Caco-2 (cell line): Measurements from ENCODE around the gene AOC2. TPM values are rescaled to one million over a fixed set of nuclear protein-coding genes. Genes with fewer than 3 reads are reported as not detected.

Experiments
- BruUV-seq: library from RNA; stranded (reverse); fragments of 400-500 nt; replicated peaks from 2 replicates; lab custom pipeline; 2021; lab: Mats Ljungman, UMichigan
- CTCF ChIA-PET: fragments of 300-600 bp; sonication (Branson Sonifier 250); formaldehyde crosslinking; loops from one replicate; lab custom pipeline; 2022; ENCODE audit warnings: antibody characterized with exemption; lab: Charles Lee
- POLR2A ChIA-PET: fragments of 300-600 bp; sonication (Branson Sonifier 250); formaldehyde crosslinking; loops from one replicate; lab custom pipeline; 2022; ENCODE audit warnings: antibody characterized with exemption; lab: Charles Lee
- DNase-seq, 2 experiments: peaks; one replicate each; pipeline versions ENCODE4 v3.0.0 to v3.0.0-alpha.2; 2020 to 2022
- H3K27me3 ChIP-seq: replicated peaks from 2 replicates; pipeline ENCODE4 v1.6.0; 2011; ENCODE audit warnings: low read length; ENCODE audit not compliant: control insufficient read depth, insufficient read depth
- H3K36me3 ChIP-seq: 2 replicates; pipeline ENCODE4 v1.5.1; 2011; ENCODE audit warnings: low read length; ENCODE audit not compliant: control insufficient read depth, insufficient read depth
- H3K4me1 ChIP-seq: fragments of 250-450 bp; sonication (Bioruptor Pico); 2 replicates; pipeline ENCODE4 v1.5.1; 2020; ENCODE audit warnings: mild to moderate bottlenecking
- H3K4me3 ChIP-seq: 2 replicates; pipeline ENCODE4 v1.5.1; 2011; ENCODE audit warnings: low read depth, mild to moderate bottlenecking, control low read depth, low read length
- H3K9me3 ChIP-seq: fragments of 250-450 bp; sonication (Bioruptor Pico); 2 replicates; pipeline ENCODE4 v1.5.1; 2020; ENCODE audit warnings: mild to moderate bottlenecking, moderate library complexity
- H3K27ac Mint-ChIP-seq: one replicate; pipeline ENCODE4 v1.8.0; 2022; ENCODE audit warnings: mixed read lengths; ENCODE audit not compliant: unreplicated experiment
- H3K27me3 Mint-ChIP-seq: one replicate; pipeline ENCODE4 v1.8.0; 2022; ENCODE audit warnings: mixed read lengths; ENCODE audit not compliant: insufficient read depth, unreplicated experiment
- H3K36me3 Mint-ChIP-seq: one replicate; pipeline ENCODE4 v1.8.0; 2022; ENCODE audit warnings: mild to moderate bottlenecking, mixed read lengths; ENCODE audit not compliant: insufficient read depth, unreplicated experiment
- H3K4me1 Mint-ChIP-seq: one replicate; pipeline ENCODE4 v1.8.0; 2022; ENCODE audit warnings: low read depth, mixed read lengths; ENCODE audit not compliant: unreplicated experiment
- H3K4me3 Mint-ChIP-seq: one replicate; pipeline ENCODE4 v1.8.0; 2022; ENCODE audit warnings: mild to moderate bottlenecking, moderate library complexity, mixed read lengths; ENCODE audit not compliant: unreplicated experiment
- H3K9me3 Mint-ChIP-seq: one replicate; pipeline ENCODE4 v1.8.0; 2022; ENCODE audit warnings: mixed read lengths; ENCODE audit not compliant: unreplicated experiment
- intact Hi-C: fragments of 100-400 bp; cut with micrococcal nuclease; formaldehyde crosslinking; loops from one replicate; pipeline ENCODE4 v1.10.0; 2022; ENCODE audit not compliant: unreplicated experiment
- total RNA-seq: library from RNA; stranded (reverse); gene quantifications from 2 replicates; pipeline ENCODE4 v1.2.3, GENCODE V29; 2022
- TF ChIP-seq, protein P1 (sequence below), 2 experiments: fragments of 200-600 bp in 1 of 2; IDR thresholded peaks; 1 replicate in 1 of 2; 2 replicates in 1 of 2; pipeline versions ENCODE4 v1.5.1 to v1.8.0; 2011 to 2022; ENCODE audit warnings: antibody characterized with exemption in 1 of 2, control low read depth in 1 of 2, inconsistent platforms in 1 of 2, low read depth in 1 of 2, low read length in 1 of 2, mild to moderate bottlenecking in 1 of 2, moderate library complexity in 1 of 2; ENCODE audit not compliant: insufficient read depth in 1 of 2, severe bottlenecking in 1 of 2, unreplicated experiment in 1 of 2

The AOC2 gene
- total RNA-seq, 1 experiment from 2014 or later = 4.2 TPM

DNA sequence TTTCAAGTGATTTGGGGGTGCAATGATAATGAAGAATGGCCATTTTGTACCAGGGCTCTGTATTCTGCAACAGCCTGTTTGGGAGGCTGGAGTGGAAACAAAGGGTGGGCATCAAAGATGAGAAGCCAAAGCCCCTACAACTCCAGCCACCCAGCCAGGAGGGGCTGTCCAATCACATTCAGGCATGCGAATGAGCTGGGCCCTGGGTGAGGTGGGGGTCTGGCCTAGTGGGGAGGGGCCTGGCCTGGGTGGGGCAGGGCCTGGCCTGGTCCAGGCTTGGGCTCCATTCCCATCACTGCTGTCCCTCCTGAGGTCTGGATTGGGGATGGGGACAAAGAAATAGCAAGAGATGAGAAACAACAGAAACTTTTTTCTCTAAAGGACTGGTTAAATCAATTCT lies 13.0 kb downstream of the AOC2 start:
- CTCF ChIA-PET = interaction anchor here (1.2 kb wide), 1 partner anchor 72 kb away, joined by 4 read pairs; no protein-coding TSS in a partner anchor
- BruUV-seq = no TSS peak

DNA sequence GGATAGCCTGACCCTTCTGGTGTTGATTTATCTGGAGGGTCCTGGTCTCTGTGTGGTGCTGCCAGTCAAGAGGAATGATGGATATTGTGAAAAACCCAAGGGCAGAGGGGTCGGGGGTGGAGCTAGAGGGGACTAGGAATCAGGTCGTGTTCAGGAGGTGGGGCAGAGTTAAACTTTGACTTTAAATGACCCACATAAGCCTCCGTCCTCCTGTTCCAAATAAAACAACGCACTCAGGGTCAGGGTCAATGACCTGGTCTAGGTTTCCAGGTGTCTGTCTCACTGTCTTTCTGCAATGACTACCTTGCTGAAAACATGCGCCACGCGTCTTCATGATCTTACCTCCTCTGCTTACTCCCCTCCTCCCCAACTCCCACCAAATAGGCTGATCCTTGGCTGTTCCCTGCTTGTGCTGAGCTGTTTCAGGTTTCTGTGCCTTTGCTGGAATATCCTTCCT lies 21.3 kb downstream of the AOC2 start:
- Histone ChIP-seq H3K36me3 (no peaks in the 10 kb centered on the region), H3K27me3 (no peaks in the 10 kb centered on the region), H3K9me3 (peaks cover under 1% of the 10 kb centered on the region; the same call in 1 of the 2 replicates), H3K4me1 (peaks cover 7% of the 10 kb centered on the region), H3K4me3 (no peak overlapping the region)
- peaks cover 20% of the 10 kb centered on the region for H3K9me3 Mint-ChIP-seq
- H3K4me3 Mint-ChIP-seq = no peak overlapping the region
- H3K27me3 Mint-ChIP-seq = no peaks in the 10 kb centered on the region
- ChIA-PET CTCF (interaction anchor here (0.7 to 0.8 kb wide), 2 partner anchors 23 to 42 kb away, joined by 3 read pairs; partner anchors contain the start of gene BECN1), POLR2A (no interaction called here)
- TF ChIP-seq, protein P1, sequence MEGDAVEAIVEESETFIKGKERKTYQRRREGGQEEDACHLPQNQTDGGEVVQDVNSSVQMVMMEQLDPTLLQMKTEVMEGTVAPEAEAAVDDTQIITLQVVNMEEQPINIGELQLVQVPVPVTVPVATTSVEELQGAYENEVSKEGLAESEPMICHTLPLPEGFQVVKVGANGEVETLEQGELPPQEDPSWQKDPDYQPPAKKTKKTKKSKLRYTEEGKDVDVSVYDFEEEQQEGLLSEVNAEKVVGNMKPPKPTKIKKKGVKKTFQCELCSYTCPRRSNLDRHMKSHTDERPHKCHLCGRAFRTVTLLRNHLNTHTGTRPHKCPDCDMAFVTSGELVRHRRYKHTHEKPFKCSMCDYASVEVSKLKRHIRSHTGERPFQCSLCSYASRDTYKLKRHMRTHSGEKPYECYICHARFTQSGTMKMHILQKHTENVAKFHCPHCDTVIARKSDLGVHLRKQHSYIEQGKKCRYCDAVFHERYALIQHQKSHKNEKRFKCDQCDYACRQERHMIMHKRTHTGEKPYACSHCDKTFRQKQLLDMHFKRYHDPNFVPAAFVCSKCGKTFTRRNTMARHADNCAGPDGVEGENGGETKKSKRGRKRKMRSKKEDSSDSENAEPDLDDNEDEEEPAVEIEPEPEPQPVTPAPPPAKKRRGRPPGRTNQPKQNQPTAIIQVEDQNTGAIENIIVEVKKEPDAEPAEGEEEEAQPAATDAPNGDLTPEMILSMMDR (IDR thresholded peaks at IDR 0.05; ENCODE audit: insufficient read depth in 1 of 2, low read depth in 1 of 2, low read length in 1 of 2, severe bottlenecking in 1 of 2, unreplicated experiment in 1 of 2) = no peak
- no peak for DNase-seq
- intact Hi-C loops = no loop called here
- BruUV-seq = no TSS peak
- no peak overlapping the region for H3K27ac Mint-ChIP-seq
- H3K4me1 Mint-ChIP-seq = peaks cover 18% of the 10 kb centered on the region
- H3K36me3 Mint-ChIP-seq = no peaks in the 10 kb centered on the region

More for the DNA sequence above, 13.0 kb downstream of the AOC2 start:
- no peaks in the 10 kb centered on the region for H3K27me3 Mint-ChIP-seq
- TF ChIP-seq, protein P1 (IDR thresholded peaks at IDR 0.05; ENCODE audit: insufficient read depth in 1 of 2, low read depth in 1 of 2, low read length in 1 of 2, severe bottlenecking in 1 of 2, unreplicated experiment in 1 of 2) = no peak
- no peak for DNase-seq
- H3K4me1 Mint-ChIP-seq = no peaks in the 10 kb centered on the region
- no peaks in the 10 kb centered on the region; the same call in 1 of the 2 replicates for H3K36me3 ChIP-seq
- no peak overlapping the region for H3K4me3 ChIP-seq
- no peaks in the 10 kb centered on the region for H3K4me1 ChIP-seq
- H3K9me3 ChIP-seq = no peaks in the 10 kb centered on the region
- POLR2A ChIA-PET = no interaction called here
- H3K27ac Mint-ChIP-seq = no peak overlapping the region
- H3K9me3 Mint-ChIP-seq = no peaks in the 10 kb centered on the region
- no peak overlapping the region for H3K4me3 Mint-ChIP-seq
- no peaks in the 10 kb centered on the region for H3K27me3 ChIP-seq
- intact Hi-C loops = no loop called here
- H3K36me3 Mint-ChIP-seq = no peaks in the 10 kb centered on the region

DNA sequence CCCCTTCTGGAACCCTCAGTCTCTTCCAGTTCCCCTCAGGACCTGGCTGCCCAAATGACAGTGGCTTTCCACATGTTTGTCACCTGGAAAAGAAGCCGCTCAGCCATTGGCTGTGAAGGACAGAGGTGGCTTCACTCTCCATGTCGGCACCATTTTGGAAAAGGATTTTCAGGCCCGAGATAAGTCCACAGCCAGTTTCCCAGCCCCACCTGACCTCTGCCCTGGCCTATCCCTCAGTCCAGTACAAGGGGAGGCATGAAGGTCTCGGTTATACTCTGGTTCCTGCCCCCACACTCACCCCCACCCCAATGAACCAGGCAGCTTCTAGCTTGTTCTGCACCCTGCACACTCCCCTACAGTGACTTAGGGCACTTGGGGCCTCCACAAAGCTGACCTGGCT lies 21.8 kb downstream of the AOC2 start:
- Mint-ChIP-seq H3K4me1 (peaks cover 18% of the 10 kb centered on the region), H3K27ac (no peak overlapping the region), H3K9me3 (peaks cover 23% of the 10 kb centered on the region), H3K27me3 (no peaks in the 10 kb centered on the region), H3K36me3 (no peaks in the 10 kb centered on the region), H3K4me3 (no peak overlapping the region)
- POLR2A ChIA-PET = no interaction called here
- H3K9me3 ChIP-seq = peaks cover 6% of the 10 kb centered on the region; the same call in 1 of the 2 replicates
- H3K4me1 ChIP-seq = peaks cover 7% of the 10 kb centered on the region
- CTCF ChIA-PET = interaction anchor here (0.8 to 1.3 kb wide), 2 partner anchors 23 to 33 kb away, joined by 3 read pairs; partner anchors contain the start of gene PSME3
- H3K36me3 ChIP-seq = no peaks in the 10 kb centered on the region
- TF ChIP-seq, protein P1 (IDR thresholded peaks at IDR 0.05; ENCODE audit: insufficient read depth in 1 of 2, low read depth in 1 of 2, low read length in 1 of 2, severe bottlenecking in 1 of 2, unreplicated experiment in 1 of 2) = no peak
- H3K4me3 ChIP-seq = no peak overlapping the region
- intact Hi-C loops = no loop called here
- no peaks in the 10 kb centered on the region for H3K27me3 ChIP-seq
- no TSS peak for BruUV-seq
- no peak for DNase-seq
